ENCODE results near the gene KCNIP3.

GRCh38 chr2:95307878-95308277, 10.7 kb downstream of the KCNIP3 start:
- TF ChIP-seq CTCF (IDR thresholded peaks at IDR 0.05): no peak
- TF ChIP-seq POLR2A (IDR thresholded peaks at IDR 0.05): no peak

Data from vagina (tissue), 2 donors.